ENCODE results near the gene ICA1L.

GRCh38 chr2:202885190-202885589 is 13.6 kb upstream of the ICA1L start:
- TF ChIP-seq POLR2A (IDR thresholded peaks at IDR 0.05; ENCODE audit: low read depth, low read length) (no peak), POLR2AphosphoS5 (IDR thresholded peaks at IDR 0.05; ENCODE audit: low read depth, low read length) (no peak), TAF1 (IDR thresholded peaks at IDR 0.05; ENCODE audit: borderline replicate concordance, low read depth, low read length) (no peak)

Measured in GM12892 (cell line).